GM12878 (cell line): ENCODE results near the gene NT5M.

Source experiments
- MAX ChIP-seq: IDR thresholded peaks from 2 replicates; pipeline ENCODE4 v1.6.1; 2012; ENCODE audit warnings: low read depth, low read length, improper control_type of control experiment
- ZNF24 ChIP-seq: fragments of 450-650 bp; IDR thresholded peaks from 2 replicates; pipeline ENCODE4 v1.6.1; 2017; ENCODE audit warnings: antibody characterized with exemption, mild to moderate bottlenecking

- TF ChIP-seq ZNF24: no peak
- no peak for TF ChIP-seq MAX
Measured at GRCh38 chr17:17350491-17351355, 47.5 kb downstream of the NT5M start.
